WTC11 (cell line): Measurements from ENCODE around the gene MORF4L2.

ENCODE experiments used
- CTCF ChIP-seq: fragments of 200-600 bp; IDR thresholded peaks from 2 replicates; pipeline ENCODE4 v1.8.0; 2022; ENCODE audit warnings: antibody characterized with exemption
- MAX ChIP-seq: sonication (generic); formaldehyde crosslinking; IDR thresholded peaks from 2 replicates; pipeline ENCODE4 v1.8.0; 2022; ENCODE audit warnings: mild to moderate bottlenecking, missing genetic modification reagents
- STAT6 ChIP-seq: sonication (generic); formaldehyde crosslinking; conservative IDR thresholded peaks from 2 replicates; pipeline ENCODE4 v1.8.1; 2023; ENCODE audit warnings: mild to moderate bottlenecking, low read depth, missing genetic modification reagents, moderate library complexity

- TF ChIP-seq CTCF (no peak), STAT6 (CRISPR knock-in tag) (no peak), MAX (CRISPR knock-in tag) (peak; percentile 39; the same call in 1 of the 2 replicates)
These were observed 57.0 kb downstream of the MORF4L2 start for GRCh38 chrX:103629318-103630170.
